ENCODE data around the gene ANKZF1. TPM values are rescaled to one million over a fixed set of nuclear protein-coding genes. Genes with fewer than 3 reads are reported as not detected.

ANKZF1 gene, protein sequence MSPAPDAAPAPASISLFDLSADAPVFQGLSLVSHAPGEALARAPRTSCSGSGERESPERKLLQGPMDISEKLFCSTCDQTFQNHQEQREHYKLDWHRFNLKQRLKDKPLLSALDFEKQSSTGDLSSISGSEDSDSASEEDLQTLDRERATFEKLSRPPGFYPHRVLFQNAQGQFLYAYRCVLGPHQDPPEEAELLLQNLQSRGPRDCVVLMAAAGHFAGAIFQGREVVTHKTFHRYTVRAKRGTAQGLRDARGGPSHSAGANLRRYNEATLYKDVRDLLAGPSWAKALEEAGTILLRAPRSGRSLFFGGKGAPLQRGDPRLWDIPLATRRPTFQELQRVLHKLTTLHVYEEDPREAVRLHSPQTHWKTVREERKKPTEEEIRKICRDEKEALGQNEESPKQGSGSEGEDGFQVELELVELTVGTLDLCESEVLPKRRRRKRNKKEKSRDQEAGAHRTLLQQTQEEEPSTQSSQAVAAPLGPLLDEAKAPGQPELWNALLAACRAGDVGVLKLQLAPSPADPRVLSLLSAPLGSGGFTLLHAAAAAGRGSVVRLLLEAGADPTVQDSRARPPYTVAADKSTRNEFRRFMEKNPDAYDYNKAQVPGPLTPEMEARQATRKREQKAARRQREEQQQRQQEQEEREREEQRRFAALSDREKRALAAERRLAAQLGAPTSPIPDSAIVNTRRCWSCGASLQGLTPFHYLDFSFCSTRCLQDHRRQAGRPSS
- 44.8 and 55.6 TPM in 2 replicates for total RNA-seq
- long read RNA-seq, transcript ANKZF1-201 (14 exons, 2,579 nt) = major isoform, 43 of 117 reads
- long read RNA-seq, partial matches to known transcripts = 13 of 117 reads
- long read RNA-seq, other reads (novel, unspliced or antisense) = 55 of 117 reads

GRCh38 chr2:219229305-219230058 lies at the start of gene ANKZF1, which contains the start of gene ATG9A:
Gene ANKZF1, plus strand, starts transcription at chr2:219229806. Its CDS starts 452 bp downstream, at chr2:219230258.
Gene ATG9A, minus strand, starts transcription at chr2:219229636. Its CDS starts 1,612 bp downstream, at chr2:219228024.
- peak; percentile 99 for DNase-seq (ENCODE audit: extremely low spot score, unreplicated experiment)
- Mint-ChIP-seq H3K4me3 (ENCODE audit: unreplicated experiment) (peak within 1 kb of the TSS; percentile 95), H3K36me3 (ENCODE audit: unreplicated experiment) (peaks cover 32% of the 10 kb centered on the region), H3K27me3 (ENCODE audit: unreplicated experiment) (no peaks in the 10 kb centered on the region), H3K27ac (ENCODE audit: unreplicated experiment) (peak within 1 kb of the TSS; percentile 98), H3K9me3 (ENCODE audit: unreplicated experiment) (no peaks in the 10 kb centered on the region), H3K4me1 (ENCODE audit: unreplicated experiment) (peaks cover 26% of the 10 kb centered on the region)
- TF ChIP-seq, protein P1, sequence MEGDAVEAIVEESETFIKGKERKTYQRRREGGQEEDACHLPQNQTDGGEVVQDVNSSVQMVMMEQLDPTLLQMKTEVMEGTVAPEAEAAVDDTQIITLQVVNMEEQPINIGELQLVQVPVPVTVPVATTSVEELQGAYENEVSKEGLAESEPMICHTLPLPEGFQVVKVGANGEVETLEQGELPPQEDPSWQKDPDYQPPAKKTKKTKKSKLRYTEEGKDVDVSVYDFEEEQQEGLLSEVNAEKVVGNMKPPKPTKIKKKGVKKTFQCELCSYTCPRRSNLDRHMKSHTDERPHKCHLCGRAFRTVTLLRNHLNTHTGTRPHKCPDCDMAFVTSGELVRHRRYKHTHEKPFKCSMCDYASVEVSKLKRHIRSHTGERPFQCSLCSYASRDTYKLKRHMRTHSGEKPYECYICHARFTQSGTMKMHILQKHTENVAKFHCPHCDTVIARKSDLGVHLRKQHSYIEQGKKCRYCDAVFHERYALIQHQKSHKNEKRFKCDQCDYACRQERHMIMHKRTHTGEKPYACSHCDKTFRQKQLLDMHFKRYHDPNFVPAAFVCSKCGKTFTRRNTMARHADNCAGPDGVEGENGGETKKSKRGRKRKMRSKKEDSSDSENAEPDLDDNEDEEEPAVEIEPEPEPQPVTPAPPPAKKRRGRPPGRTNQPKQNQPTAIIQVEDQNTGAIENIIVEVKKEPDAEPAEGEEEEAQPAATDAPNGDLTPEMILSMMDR (IDR thresholded peaks at IDR 0.05) = no peak

DNA sequence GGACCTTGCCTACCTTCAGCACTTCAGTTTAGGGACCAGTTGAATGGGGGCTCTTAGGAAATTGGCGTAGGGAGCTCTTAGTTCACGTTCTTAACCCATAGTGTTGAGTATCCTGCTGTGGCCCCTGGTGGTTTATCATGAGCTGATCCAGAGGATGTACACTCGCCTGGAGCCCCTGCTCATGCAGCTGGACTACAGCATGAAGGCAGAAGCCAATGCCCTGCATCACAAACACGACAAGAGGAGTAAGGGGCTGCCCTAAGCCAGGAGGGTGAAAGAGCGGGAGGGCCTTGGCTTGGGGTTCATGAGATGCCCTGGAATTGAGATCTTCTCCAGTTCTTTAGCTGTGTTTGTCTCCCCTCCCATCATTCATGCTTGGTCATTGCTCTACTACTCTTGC lies 48.6 kb upstream of the ANKZF1 start:
- H3K4me3 Mint-ChIP-seq (ENCODE audit: unreplicated experiment) = no peak overlapping the region
- peaks cover 35% of the 10 kb centered on the region for H3K36me3 Mint-ChIP-seq (ENCODE audit: unreplicated experiment)
- peaks cover 15% of the 10 kb centered on the region for H3K4me1 Mint-ChIP-seq (ENCODE audit: unreplicated experiment)
- TF ChIP-seq, protein P1 (IDR thresholded peaks at IDR 0.05) = no peak
- DNase-seq (ENCODE audit: extremely low spot score, unreplicated experiment) = no peak
- no peaks in the 10 kb centered on the region for H3K27me3 Mint-ChIP-seq (ENCODE audit: unreplicated experiment)
- H3K27ac Mint-ChIP-seq (ENCODE audit: unreplicated experiment) = no peak overlapping the region
- H3K9me3 Mint-ChIP-seq (ENCODE audit: unreplicated experiment) = no peaks in the 10 kb centered on the region

- no peaks in the 10 kb centered on the region for H3K27me3 Mint-ChIP-seq (ENCODE audit: unreplicated experiment)
- peaks cover 13% of the 10 kb centered on the region for H3K4me1 Mint-ChIP-seq (ENCODE audit: unreplicated experiment)
- no peak for DNase-seq (ENCODE audit: extremely low spot score, unreplicated experiment)
- peaks cover 35% of the 10 kb centered on the region for H3K36me3 Mint-ChIP-seq (ENCODE audit: unreplicated experiment)
- H3K9me3 Mint-ChIP-seq (ENCODE audit: unreplicated experiment) = no peaks in the 10 kb centered on the region
- H3K4me3 Mint-ChIP-seq (ENCODE audit: unreplicated experiment) = no peak overlapping the region
- H3K27ac Mint-ChIP-seq (ENCODE audit: unreplicated experiment) = no peak overlapping the region
- TF ChIP-seq, protein P1 (IDR thresholded peaks at IDR 0.05) = no peak
Measured at GRCh38 chr2:219181531-219181930, 48.1 kb upstream of the ANKZF1 start.

GRCh38 chr2:219182331-219183150 lies 47.1 kb upstream of the ANKZF1 start:
- H3K4me3 Mint-ChIP-seq (ENCODE audit: unreplicated experiment) = no peak overlapping the region
- no peak for DNase-seq (ENCODE audit: extremely low spot score, unreplicated experiment)
- peaks cover 8% of the 10 kb centered on the region for H3K4me1 Mint-ChIP-seq (ENCODE audit: unreplicated experiment)
- H3K27ac Mint-ChIP-seq (ENCODE audit: unreplicated experiment) = no peak overlapping the region
- TF ChIP-seq, protein P1 (IDR thresholded peaks at IDR 0.05) = no peak
- H3K27me3 Mint-ChIP-seq (ENCODE audit: unreplicated experiment) = no peaks in the 10 kb centered on the region
- H3K9me3 Mint-ChIP-seq (ENCODE audit: unreplicated experiment) = no peaks in the 10 kb centered on the region
- H3K36me3 Mint-ChIP-seq (ENCODE audit: unreplicated experiment) = peaks cover 35% of the 10 kb centered on the region
